Ammon's horn (tissue), 1 donor: ENCODE measurements around the gene LRP6.
A peak's percentile ranks its signal among the peaks of the same experiment; 100 is the strongest.
"Not testable (repeated sequence)": the region's sequence is repeated elsewhere in the genome, so short reads cannot be mapped to it uniquely, and the experiment has no call there.

ENCODE experiments used
- DNase-seq: peaks from one replicate; pipeline ENCODE4 v3.0.0-alpha.2; 2016; ENCODE audit warnings: low spot score

LRP6 gene

DNA sequence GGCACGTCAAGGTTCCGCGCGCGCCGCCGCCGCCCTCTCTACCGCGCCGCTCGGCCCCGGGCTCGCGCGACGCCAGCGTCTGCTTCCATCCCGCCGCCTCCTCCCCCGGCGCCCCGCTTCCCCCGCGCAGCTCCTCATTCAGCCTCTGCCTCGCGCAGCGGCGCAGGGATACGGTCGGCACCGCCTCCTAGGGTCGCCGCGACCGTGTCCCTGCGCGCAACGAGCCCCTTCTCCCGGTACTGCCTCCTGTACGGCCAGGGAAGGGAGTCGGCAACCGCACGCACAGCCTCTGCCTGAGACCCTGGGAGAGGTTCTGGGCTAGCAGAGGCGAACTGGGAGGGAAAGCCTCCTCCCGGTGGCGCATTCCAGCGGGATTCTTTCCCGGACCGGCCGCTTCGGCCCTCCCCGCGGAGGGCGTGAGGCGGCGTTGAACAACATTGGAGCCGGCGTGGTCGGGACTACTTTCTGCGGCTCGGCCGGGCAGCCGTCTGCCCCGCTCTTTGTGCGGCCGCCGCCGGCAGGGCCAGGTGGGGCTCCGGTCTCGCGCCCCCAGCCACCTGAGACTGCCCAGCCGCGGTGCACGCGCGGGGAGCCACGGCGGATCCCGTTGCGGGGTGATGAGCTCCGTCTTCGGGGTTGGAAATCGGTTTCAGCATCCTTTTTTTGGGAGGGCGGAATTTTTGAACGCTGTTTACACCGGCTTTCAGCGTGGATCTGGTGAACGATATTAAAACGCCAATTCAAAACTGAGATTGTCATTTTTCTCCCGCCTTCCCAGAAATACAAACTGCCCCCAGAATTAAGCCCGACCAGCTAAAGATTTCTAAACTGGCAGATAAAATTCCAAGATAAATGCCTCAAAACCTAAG, at the start of gene LRP6:
TSS of gene LRP6 (minus strand) at position 172 of the 869 bp plus-strand sequence. CDS start 309 bp downstream, outside the sequence.
- peak; percentile 92 for DNase-seq

DNA sequence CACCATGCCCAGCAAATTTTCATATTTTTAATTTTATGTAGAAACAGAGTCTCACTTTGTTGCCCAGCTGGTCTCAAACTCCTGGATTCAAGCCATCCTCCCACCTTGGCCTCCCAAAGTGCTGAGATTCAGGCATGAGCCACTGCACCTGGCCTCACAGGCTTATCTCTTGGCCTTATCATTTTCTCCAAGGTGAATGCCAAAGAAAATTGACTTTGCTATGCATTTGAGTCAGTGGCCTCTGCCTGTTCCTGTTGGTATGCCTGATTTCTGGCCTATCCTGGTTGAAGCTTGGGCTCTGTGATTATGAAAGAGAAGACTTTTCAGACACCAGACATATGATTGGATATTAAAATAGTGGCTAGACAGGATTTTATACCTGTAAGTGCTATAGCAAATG, 49.0 kb upstream of the LRP6 start:
- DNase-seq = no peak

DNA sequence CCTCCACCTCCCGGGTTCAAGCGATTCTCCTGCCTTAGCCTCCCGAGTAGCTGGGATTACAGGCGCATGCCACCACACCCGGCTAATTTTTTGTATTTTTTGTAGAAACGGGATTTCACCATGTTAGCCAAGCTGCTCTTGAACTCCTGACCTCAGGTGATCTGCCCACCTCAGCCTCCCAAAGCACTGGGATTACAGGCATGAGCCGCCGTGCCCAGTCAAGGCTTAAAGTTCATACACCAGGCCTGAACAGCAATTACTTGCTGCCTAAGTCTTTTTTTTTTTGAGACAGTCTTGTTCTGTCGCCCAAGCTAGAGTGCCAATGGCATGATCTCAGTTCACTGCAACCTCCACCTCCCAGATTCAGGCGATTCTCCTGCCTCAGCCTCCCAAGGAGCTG, 43.9 kb upstream of the LRP6 start:
- DNase-seq = not testable (repeated sequence)

DNA sequence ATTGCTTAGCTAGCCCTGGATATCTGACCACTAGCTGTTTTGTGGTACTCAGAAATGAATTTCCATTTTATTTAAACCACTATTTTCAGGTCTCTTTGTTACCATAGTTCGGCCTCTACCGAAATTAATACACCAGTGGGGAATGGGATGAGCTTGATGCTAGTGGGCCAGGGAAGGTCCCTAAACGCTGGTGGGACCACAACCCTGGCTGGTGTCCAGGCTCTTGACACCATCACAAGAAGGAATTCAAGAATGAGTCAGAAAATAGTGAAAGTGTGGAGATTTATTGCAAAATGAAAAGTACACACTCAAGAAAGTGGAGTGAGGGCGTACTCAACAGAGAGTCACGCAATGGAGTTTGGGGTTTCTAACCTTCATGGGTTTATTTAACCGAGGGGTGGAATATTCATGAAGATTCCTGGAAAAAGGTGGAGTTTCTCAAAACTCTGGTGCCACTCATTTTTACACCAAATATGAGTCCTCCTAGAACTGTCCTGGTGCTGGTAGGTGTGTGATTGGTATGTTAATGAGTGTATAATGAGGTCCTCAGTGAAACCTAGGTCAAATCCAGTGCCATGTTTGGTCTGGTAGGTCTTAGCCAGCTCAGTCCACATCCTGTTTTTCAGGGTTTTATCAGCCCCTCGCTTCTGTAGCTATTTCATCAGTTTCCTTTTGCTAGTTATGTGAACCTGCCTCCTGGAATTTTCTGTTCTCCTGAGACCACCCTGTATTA, 38.9 kb upstream of the LRP6 start:
- DNase-seq = no peak

DNA sequence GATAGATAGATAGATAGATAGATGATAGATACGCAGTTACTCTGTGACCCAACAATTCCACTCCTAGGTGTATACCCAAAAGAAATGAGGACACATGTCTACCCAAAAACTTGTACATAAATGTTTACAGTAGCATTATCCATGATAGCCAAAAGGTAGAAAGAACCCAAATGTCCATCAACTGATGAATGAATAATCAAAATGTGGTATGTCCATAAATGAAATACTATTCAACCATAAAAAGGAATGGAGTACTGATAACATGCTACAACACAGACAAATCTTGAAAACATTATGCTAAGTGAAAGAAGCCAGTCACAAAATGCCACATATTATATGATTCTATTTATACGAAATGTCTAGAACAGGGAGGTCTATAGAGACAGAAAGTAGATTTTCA, 36.1 kb upstream of the LRP6 start:
- no peak for DNase-seq

DNA sequence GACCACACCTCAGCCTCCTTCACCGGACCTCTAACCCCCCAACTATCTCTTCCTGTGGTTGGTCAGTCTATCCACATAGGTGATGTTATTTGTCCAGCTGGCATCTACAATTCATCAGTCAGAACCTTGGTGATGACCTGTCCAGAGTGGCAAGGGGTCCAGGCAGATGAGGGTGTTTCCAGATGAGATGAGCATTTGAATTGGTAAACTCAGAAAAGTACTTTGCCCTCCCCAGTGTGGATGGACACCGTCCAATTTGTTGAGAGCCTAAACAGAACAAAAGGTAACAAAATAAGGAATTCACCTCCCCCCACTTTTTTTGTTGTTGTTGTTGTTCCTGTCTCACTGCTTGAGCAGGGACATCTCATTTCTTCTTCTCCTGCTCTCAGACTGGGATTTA, 34.3 kb upstream of the LRP6 start:
- DNase-seq = no peak

DNA sequence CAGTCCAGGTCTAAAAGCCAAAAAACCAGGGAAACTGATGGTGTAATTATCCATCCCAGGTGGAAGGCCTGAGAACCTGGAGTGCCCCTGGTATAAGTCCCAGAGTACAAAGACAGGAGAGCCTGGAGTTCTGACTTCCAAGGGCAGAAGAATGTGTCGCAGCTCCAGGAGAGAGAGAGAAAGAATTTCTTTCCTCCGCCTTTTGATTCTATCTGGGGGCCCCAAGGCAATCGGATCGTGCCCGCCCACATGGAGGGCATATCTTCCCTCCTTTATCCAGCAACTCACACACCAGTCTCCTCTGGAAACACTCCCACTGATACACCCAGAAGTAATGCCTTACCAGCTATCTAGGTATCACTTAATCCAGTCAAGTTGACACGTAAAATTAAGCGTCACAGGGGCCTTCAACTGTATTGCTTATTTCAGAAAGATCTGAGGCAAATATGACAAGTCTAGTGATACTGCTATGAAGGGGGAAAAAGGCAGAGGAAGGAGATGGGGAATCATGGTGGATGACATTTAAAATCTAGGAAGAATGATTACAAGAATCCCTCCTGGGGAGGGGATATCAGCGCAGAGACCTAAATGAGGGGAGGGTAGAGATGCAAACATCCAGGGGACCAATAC, 30.5 kb upstream of the LRP6 start:
- DNase-seq = no peak

DNA sequence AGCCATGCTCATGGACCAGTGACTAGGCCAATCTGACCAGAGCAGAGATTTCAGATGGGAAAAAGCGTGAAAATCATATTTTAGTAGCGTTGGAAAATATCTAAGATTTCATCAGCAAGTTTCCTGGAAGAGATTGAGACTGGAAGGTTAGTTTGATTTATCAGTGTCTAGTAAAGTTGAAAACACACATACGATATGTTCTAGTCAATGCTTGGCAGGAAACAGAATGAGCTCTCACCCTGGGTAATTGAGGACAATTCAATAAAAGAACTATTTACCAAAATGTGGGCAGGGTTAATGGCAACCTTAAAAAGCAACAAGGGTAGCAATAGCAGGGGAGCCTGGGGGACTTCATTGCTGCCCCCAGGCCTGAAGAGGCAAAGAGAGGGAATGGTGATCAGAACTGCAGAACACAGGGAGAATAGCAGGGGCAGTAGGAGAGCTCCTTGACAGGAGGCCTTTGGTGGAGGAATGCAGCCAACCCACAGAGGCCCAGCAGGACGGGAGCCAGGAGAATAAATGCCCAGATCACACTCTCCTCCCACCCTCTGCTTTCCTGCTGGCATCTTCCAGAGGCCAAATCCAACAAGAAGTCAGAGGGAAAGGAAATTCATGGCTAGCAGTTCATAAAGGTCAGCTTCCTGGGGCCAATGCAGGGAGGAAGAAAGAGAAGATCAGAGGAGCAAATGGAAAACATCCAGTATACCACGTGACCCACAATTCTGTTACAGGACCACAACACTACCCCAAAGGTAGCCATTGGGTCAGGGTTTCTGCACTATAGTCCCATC, 27.6 kb upstream of the LRP6 start:
- peak; percentile 16 for DNase-seq

DNA sequence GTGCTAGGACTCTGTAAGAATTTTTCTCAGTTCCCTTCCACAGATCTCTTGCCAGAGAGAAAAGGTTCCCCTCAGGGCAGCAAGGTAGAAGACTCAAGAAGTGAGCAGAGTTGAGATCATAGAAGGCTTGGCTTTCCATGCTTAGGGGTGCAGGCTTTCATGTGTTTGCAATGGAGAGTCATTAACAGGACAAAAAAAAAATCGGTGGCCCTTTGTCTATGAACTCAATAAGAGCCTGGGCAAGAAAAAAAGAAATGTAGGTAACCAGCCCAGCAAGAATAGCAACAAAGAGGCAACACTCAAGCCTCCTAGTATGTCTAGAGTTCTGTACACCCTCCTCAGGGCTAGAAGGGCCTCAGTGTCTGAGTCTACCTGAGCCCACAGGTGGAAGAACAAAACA, 23.4 kb upstream of the LRP6 start:
- DNase-seq = no peak

DNA sequence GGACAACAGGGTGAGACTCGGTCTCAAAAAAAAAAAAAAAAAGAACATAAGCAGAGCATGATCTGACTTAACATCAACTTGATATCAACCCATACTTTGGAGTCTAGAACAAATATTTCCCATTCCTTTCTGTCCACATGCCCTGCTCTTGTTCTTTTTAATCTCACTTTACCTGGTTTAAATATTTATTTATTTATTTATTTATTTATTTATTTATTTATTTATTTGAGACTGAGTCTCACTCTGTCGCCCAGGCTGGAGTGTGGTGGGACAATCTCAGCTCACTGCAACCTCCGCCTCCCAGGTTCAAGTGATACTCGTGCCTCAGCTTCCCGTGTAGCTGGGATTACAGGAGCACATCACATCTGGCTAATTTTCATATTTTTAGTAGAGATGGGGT, 19.6 kb upstream of the LRP6 start:
- no peak for DNase-seq

DNA sequence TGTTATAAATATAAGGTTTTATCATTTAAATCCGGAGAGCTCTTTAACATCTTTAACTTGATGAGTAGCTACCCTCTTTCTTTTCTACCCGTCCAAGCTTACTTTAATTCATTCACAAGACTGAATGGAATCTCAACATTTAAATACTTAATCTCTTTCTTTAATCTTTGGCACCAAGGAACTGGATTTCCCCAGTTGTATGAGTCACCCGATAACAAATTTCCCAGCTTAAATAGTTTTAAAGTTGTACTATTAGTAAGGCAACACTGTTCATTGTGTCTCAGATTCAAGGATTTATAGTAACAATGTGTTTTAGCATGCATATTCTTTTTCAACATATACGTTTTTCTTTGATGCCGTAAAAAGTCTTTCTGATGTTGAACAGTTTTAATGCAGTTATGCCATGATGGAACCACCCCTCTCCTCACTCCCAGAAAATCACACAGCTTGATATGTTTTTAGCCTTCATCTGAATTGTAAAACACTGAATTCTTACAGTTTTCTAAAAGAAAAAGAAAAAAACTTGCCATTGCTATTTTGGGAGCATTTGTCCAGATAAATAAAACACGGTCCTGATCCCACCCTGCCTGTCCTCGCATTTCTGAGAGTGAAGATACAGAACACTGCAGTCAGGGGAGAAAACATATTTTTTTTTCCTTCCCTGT, 16.0 kb upstream of the LRP6 start:
- DNase-seq = no peak

DNA sequence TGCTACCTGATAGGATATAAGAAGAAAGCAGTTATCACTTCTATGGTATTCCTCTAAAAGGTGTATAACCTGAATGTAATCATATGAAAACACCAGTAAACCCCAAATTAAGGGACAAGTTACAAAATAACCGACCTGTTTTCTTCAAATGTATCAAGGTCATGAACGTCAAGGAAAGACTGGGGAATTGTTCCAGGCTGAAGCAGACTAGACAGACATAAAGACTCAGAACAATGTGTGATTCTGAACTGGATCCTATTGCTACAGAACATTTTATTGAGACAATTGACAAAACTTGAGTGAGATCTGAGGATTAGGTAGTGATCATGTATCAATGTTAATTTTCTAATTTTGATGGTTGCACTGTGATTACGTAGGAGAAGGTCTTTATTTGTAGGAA, 15.4 kb upstream of the LRP6 start:
- DNase-seq = no peak

DNA sequence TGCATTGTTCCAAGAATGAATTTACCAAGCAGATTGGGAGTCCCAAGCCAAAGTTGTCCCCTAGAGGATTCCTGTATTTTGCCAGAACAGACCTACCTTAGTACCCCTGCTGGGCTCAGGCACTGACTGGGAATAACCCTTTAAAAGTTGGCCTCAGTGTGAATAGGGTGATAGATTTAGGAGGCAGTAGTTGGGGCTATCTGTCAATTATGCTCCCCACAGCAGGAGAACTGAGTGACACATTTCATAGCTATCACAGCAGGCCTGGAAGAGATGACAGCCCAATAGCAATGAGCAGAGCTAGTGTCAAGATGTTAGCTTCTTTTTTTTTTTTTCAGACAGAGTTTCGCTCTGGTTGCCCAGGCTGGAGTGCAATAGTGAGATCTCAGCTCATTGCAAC, 14.3 kb upstream of the LRP6 start:
- no peak for DNase-seq

DNA sequence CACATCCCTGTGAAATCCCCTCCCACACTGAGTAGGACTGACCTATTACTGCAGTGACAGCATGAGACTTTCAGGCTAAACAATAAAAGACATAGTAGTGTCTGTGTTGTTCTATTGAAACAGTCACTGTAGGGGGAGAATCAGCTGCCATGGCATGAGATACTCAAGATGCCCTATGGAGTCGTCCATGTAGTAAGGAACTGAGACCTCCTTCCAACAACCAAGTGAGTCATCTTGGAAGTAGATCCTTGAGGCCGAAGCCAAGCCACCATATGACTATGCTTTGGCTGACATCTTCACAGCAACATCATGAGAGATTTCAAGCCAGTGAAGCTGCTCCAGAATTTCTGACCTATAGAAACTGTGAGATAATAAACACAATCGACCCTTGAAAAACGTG, 12.1 kb upstream of the LRP6 start:
- DNase-seq = no peak

DNA sequence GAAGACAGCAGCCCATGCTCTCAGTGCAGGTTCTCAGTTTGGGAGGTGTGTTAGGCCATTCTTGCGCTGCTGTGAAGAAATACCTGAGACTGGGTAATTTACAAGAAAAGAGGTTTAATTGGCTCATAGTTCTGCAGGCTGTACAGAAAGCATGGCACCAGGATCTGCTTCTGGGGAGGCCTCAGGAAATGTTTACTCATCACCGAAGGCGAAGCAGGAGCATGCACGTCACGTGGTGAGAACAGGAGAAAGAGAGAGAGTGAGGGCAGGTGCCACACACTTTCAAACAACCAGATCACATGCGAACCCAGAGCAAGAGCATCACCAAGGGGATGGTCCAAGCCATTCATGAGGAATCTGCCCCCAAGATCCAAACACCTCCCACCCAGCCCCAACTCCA, 9.0 kb upstream of the LRP6 start:
- no peak for DNase-seq

DNA sequence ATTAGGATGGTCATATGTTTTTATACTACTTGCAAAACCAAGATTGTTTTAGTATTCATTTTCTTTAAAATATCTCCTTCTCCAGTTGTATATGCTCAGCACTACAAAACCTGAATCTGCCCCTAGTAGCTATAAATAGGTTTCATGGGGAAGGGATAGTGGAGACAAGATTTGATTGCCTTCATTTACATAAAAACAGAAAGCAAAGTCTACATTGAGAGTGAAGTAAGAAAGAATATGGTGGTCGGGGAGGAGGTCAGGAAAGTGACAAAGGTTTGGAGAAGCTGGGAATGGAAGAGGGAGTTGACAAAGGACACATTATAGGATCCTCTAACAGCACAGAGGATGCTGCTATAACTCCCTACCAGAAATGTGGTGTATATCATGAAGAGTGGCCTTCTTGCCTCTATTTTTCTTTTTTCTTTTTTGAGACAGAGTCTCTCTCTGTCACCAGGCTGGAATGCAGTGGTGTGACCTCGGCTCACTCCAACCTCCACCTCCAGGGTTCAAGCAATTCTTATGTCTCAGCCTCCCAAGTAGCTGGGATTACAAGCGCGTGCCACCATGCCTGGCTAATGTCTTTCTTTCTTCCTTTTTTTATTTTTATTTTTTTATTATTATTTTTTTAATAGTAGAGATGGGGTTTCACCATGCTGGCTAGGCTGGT, 6.6 kb upstream of the LRP6 start:
- no peak for DNase-seq

DNA sequence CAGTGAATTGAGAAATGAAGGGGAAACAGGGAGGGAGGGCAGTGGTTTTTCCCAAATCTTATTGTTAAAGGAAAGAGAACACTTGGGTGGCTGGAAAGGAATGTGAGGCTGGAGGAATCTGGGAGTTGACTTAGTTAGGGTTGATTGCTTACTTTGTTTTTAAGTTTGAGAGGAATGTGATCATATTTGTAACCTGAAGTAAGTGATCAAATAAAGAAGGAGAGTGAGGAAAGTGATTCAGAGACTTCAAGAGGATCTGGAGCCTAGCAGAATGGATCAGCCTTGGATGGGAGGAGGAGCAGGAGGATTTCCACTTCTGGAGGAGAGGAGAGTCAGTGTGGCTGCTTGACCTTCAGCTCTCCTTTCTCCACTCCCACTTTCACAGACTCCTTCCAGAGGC, 6.0 kb upstream of the LRP6 start:
- no peak for DNase-seq

DNA sequence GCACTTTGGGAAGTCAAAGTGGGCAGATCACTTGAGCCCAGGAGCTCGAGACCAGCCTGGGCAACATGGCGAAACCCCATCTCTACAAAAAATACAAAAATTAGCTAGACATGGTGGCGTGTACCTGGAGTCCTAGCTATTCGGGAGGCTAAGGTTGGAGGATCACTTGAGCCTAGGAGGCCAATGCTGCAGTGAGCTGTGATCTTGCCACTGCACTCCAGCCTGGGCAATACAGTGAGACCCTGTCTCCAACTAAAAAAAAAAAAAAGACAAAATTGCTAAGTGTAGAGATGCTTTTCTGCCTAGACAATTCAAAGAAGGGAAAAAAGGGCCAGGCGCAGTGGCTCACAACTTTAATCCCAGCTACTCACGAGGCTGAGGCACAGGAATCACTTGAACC, 3.4 kb upstream of the LRP6 start:
- DNase-seq = no peak

DNA sequence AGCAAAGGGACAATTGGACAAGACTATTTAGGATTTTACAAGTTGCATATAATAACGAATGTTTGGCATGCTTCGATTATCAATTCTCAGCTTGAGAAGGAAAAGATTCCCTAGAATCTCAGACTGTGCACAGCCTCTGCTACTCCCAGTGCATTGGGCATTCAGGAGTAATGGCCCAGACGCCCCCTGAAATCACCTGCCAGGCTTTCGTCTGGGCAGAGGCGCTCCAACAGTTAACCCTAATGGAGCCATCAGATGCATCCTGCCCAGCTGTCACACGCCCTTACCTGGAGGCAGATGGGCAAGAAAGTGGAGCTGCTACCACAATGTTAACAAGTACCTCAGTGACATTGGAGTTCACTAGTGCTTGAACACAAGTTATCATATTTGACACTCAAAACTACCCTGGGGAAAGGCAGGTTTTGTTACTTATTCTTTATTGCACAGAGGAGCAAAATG, 927 bp upstream of the LRP6 start:
- no peak for DNase-seq

DNA sequence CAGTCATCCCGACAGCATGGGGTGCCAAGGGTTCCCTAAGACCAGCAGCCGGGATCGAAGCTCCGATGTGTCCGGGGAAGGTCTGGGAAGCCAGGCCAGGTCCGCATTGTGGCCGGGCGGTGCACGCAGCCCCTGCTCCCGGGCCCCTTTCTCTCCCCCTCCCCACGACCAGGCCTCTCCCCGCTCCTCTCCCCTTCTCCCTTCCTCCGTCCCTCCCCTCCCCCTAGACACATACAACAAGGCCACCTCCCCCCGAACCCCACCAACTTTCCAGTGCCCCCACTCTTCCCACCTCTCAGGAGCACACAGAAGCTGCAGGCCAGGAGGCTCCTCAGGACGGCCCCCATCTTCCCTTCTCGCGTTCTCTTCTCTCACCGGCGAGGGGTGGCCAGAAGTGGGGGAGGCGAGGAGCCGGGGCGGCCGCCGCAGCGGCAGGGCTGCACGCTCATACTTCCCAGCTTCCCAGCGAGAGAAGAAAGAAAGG, 413 bp downstream of the LRP6 start:
- peak; percentile 40 for DNase-seq
